Stimulated activated memory B cell treated with anti-CD40 and anti-IgM and Interleukin-4, amounts not matched to agents 10 μg/mL and 1 μg/mL and 100 μg/mL, for 72 hours (primary cell): ENCODE data around the gene CMTM4.
"Not testable (repeated sequence)": the region's sequence is repeated elsewhere in the genome, so short reads cannot be mapped to it uniquely, and the experiment has no call there.

ENCODE experiments used
- ATAC-seq: fragments of 150-1000 bp; cut with Tn5 transposase; 2 replicates; pipeline ENCODE4 v1.10.0; 2021
- H3K27ac Mint-ChIP-seq: one replicate; pipeline ENCODE4 v1.8.0; 2022; ENCODE audit warnings: mild to moderate bottlenecking, mixed read lengths
- H3K27me3 Mint-ChIP-seq: one replicate; pipeline ENCODE4 v1.8.0; 2022; ENCODE audit warnings: mixed read lengths
- H3K36me3 Mint-ChIP-seq: one replicate; pipeline ENCODE4 v1.8.0; 2022; ENCODE audit warnings: mixed read lengths
- H3K4me1 Mint-ChIP-seq: one replicate; pipeline ENCODE4 v1.8.0; 2022; ENCODE audit warnings: mixed read lengths
- H3K4me3 Mint-ChIP-seq: one replicate; pipeline ENCODE4 v1.8.0; 2022; ENCODE audit warnings: mild to moderate bottlenecking, moderate library complexity, mixed read lengths
- H3K9me3 Mint-ChIP-seq: one replicate; pipeline ENCODE4 v1.8.0; 2022; ENCODE audit warnings: mixed read lengths

CMTM4 gene

DNA sequence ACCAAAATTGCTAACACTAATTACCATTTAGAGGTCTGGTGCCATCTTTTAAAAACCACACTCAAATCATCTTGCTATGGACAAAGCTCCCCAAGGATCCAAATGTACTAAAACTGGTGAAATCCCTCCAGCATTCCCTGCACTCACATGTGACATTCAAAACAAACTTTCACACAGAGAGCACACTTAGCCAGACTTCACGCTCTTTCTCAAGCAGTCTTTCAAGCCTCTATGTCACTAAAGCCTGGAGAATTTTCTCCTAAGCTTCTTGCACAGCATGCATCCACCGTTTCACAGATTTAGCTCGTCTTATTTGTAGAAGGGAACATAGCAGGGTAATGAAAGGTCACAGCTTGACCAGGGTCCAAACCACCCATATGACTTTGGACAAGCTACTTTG lies 72.8 kb downstream of the CMTM4 start:
- Mint-ChIP-seq H3K36me3 (no peaks in the 10 kb centered on the region), H3K4me1 (no peaks in the 10 kb centered on the region), H3K27me3 (peaks cover 48% of the 10 kb centered on the region), H3K27ac (no peak overlapping the region), H3K9me3 (no peaks in the 10 kb centered on the region), H3K4me3 (no peak overlapping the region)
- no peak for ATAC-seq

DNA sequence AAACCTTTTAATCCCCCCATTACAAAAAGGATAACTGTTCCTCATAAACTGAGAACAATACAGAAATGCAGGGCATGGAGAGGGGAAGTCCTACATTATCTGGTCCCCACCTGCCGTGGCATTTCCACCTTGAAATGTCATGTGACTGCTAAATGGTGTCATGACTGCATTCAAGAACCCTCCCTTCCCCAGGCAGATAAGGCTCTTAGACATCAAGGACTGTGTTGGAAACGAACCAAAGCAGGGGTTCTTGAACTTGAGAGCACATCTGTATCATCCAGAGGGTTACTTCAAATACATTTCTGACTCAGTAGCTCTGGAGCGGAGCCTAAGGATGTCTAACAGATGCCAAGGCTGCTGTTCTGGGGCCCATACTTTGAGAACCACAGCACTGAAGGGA lies 73.7 kb downstream of the CMTM4 start:
- Mint-ChIP-seq H3K9me3 (no peaks in the 10 kb centered on the region), H3K36me3 (no peaks in the 10 kb centered on the region), H3K27me3 (peaks cover 48% of the 10 kb centered on the region), H3K27ac (no peak overlapping the region), H3K4me1 (no peaks in the 10 kb centered on the region), H3K4me3 (no peak overlapping the region)
- ATAC-seq = no peak

DNA sequence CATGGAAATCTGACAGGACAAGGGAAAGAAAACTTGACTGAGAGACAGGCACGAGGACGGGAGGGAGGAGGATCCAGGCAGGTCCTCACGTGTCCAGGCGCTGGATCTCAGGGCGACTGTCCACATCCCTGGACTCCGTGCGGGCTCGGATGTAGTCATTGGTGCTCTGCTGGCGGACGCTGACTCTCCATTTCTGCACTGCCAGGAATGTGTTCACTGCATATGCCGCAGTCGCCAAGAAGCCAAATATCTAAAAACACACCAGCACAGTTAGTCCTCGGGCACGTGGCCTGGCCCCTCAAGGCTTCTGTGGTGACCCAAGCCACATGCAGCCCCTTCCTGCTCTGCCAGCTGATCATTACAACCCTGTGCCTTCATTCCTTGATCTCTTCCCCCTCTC lies 74.6 kb downstream of the CMTM4 start:
- Mint-ChIP-seq H3K27me3 (peaks cover 48% of the 10 kb centered on the region), H3K36me3 (no peaks in the 10 kb centered on the region), H3K27ac (no peak overlapping the region), H3K4me1 (no peaks in the 10 kb centered on the region), H3K4me3 (no peak overlapping the region), H3K9me3 (no peaks in the 10 kb centered on the region)
- ATAC-seq = no peak

DNA sequence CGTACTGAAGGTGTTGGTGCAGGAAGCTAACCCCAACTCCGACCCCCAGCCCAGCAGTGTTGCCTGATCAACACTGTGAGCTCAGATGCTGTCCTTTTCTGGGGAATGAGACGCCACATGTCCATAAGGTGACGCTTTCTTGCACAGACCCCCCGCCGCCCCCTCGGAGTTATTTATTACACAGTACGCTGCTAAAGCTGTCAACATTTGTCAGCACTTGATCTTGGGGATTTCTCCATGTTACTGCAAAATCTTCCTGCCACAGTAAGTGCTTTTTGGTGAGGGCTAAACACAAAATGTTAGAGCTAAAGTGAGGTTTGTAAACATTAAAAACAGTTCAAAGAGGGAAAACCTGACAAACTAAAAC lies 76.1 kb downstream of the CMTM4 start:
- no peak overlapping the region for H3K4me3 Mint-ChIP-seq
- H3K27ac Mint-ChIP-seq = no peak overlapping the region
- no peak for ATAC-seq

DNA sequence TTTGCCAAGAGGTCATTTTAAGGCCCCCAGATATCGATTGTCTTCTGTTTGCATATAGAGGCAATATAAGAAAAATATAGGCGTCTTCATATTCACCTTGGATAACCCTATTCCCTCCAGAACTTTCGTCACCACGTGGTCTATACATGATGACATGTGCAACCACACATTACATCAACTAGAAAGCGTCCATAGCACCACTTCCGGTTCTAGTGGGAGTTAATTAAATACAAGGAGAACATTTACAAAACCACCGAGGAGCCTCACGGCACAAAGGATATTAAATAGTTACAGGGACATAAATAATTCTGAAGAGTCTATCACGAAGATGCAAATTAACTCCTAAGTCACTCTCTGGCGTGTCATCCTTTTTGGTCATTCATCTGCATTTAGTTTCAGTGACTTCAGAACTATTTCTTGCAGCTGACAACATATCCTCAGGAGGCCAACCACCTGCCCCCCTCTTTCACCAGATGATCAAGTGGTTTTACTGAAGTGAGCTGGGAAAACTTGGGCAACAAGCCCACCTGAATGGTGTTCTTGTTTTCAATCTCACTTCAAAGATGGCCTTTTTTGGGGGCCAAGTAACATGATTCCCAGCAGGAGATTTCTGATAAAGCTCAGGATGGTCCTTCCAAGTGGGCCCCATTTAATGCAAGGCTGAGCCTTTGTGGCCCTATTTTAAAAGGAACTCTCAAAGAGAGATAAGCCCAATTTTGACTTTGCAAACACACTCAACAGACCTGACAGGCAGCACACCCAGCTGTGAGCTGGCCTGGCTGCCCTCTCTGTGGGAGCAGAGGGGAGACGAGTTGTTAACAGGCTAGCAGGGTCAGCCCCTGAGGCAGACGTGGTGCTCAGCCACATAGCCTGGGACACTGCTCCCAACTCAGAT lies 76.8 kb downstream of the CMTM4 start:
- H3K9me3 Mint-ChIP-seq = no peaks in the 10 kb centered on the region

More for the DNA sequence above, 76.1 kb downstream of the CMTM4 start:
- H3K27me3 Mint-ChIP-seq = peaks cover 40% of the 10 kb centered on the region
- no peaks in the 10 kb centered on the region for H3K4me1 Mint-ChIP-seq
- H3K9me3 Mint-ChIP-seq = no peaks in the 10 kb centered on the region
- no peaks in the 10 kb centered on the region for H3K36me3 Mint-ChIP-seq

DNA sequence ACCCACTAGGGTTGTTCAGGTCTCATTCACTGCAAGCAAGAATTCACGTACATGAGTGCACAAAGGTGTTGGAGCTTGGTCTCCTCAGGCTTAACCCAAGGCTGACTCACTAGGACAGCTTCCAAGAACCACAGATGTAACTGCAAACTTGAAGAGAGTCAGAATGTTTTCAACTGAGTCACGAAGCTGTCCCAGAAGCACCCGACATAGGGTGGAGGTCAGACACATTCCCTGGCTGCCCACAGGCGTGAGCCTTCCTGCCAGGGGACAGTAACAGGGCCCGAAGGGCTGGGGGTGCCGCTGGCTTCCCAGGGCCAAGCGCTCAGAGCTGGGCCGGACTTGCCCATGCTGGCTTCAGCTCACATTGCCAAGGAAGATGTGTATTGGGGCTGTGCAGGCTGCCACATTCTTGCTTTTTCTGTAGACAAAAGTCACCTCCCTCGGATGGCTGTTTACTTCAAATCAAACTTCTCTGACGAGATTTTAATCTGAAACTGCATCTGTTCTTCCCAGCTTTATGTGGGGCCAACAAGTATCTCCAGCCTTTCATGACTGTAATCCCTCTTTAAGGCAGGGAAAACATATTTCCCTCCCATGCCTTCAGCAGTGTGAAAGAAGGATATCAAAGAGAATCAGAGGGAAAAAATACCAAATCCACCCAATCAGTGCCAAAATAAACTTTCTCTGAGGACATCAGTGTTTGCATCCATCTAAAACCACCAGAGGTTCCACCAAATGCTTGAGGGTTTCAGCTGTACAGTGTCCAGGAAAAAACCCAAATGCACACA lies 77.8 kb downstream of the CMTM4 start:
- H3K36me3 Mint-ChIP-seq = no peaks in the 10 kb centered on the region
- H3K4me3 Mint-ChIP-seq = no peak overlapping the region
- H3K9me3 Mint-ChIP-seq = no peaks in the 10 kb centered on the region
- peaks cover 46% of the 10 kb centered on the region for H3K27me3 Mint-ChIP-seq
- ATAC-seq = no peak
- no peak overlapping the region for H3K27ac Mint-ChIP-seq
- no peaks in the 10 kb centered on the region for H3K4me1 Mint-ChIP-seq

More for the DNA sequence above, 76.8 kb downstream of the CMTM4 start:
- no peak overlapping the region for H3K4me3 Mint-ChIP-seq
- ATAC-seq = no peak
- no peaks in the 10 kb centered on the region for H3K36me3 Mint-ChIP-seq
- H3K27ac Mint-ChIP-seq = no peak overlapping the region
- peaks cover 46% of the 10 kb centered on the region for H3K27me3 Mint-ChIP-seq
- no peaks in the 10 kb centered on the region for H3K4me1 Mint-ChIP-seq

DNA sequence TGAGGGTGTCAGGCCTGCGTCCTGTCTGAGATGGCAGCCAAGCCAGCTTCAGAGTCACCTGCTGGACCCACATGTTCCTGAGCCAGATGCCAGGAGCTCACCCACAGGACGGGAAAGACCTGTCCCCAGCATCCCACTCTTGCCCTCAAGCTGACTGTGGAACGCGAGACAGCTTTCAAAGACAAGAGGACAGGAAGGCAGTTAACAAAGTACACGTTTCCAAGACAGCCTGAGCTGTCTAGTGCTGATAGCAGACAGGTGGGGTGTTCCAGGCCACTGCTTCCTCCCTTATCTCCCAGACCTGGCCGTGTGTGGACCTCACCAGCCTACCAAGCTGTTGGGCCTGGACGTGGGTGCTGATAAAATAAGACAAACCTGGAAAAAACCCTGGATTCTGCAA lies 78.8 kb downstream of the CMTM4 start:
- no peak overlapping the region for H3K27ac Mint-ChIP-seq
- no peaks in the 10 kb centered on the region for H3K36me3 Mint-ChIP-seq
- H3K4me3 Mint-ChIP-seq = no peak overlapping the region
- H3K9me3 Mint-ChIP-seq = no peaks in the 10 kb centered on the region
- ATAC-seq = no peak
- no peaks in the 10 kb centered on the region for H3K4me1 Mint-ChIP-seq
- peaks cover 37% of the 10 kb centered on the region for H3K27me3 Mint-ChIP-seq

DNA sequence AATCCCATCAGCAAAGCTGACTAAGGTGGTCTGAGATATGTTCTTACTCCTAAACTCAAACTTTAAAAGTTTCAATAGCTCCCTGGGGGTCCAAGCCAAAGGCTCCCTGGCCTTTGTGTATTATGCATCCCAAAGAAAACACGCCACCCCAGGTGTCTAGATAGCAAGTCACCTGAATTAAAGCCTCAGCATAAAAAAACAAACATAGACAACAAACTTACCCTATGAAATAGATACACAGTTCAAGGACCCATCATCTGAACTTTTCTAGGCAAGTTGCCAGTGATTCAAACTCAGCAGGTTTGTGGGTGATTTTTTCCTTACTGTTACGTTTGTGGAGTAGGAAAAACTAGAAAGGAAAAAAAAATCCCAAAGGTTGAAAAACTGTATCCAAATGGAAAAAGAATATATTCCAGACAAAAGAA lies 79.5 kb downstream of the CMTM4 start:
- peaks cover 31% of the 10 kb centered on the region for H3K27me3 Mint-ChIP-seq
- H3K27ac Mint-ChIP-seq = no peak overlapping the region
- no peak for ATAC-seq
- H3K9me3 Mint-ChIP-seq = no peaks in the 10 kb centered on the region
- H3K36me3 Mint-ChIP-seq = no peaks in the 10 kb centered on the region
- no peak overlapping the region for H3K4me3 Mint-ChIP-seq
- no peaks in the 10 kb centered on the region for H3K4me1 Mint-ChIP-seq

DNA sequence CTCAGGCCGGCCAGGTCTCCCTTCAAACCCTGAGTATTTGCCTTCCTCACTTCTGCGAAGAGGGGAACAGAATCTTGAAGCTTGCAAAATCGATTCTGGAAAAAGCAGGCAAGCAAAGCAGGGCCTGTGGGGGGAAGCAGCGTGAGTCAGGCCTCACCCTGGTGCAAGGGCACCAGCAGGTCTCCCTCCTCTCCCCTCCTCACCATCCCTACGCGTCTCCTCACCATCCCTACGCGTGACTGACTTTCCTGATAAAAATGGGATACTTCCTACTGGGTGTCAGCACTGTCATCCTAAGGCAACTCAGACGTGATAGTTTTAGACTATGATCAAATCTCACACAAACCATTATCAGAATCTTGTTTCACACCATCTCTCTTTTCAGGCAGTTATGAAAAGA lies 80.0 kb downstream of the CMTM4 start:
- no peak for ATAC-seq
- Mint-ChIP-seq H3K27me3 (peaks cover 30% of the 10 kb centered on the region), H3K36me3 (no peaks in the 10 kb centered on the region), H3K4me1 (no peaks in the 10 kb centered on the region), H3K9me3 (no peaks in the 10 kb centered on the region), H3K4me3 (no peak overlapping the region), H3K27ac (no peak overlapping the region)

DNA sequence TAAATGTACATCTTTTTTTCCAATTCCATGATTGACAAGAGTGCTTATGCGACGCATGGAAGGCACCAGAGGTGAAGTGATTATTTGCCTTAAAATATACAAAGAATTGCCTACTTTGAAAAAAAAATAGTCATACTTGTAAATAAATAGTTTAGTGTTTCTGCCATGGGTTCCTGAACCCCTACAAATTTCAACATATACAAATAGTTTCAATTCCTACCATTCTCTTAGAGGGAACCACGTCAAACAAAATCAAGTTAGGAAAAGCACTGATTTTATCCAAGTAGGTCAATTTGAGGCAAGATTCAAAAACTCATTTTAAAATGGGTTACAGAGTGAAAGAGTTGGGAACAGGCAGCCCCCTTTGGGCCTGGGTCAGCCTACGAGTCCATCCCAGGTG lies 80.4 kb downstream of the CMTM4 start:
- no peak for ATAC-seq
- Mint-ChIP-seq H3K4me1 (no peaks in the 10 kb centered on the region), H3K27ac (no peak overlapping the region), H3K36me3 (no peaks in the 10 kb centered on the region), H3K9me3 (no peaks in the 10 kb centered on the region), H3K27me3 (peaks cover 31% of the 10 kb centered on the region), H3K4me3 (no peak overlapping the region)

DNA sequence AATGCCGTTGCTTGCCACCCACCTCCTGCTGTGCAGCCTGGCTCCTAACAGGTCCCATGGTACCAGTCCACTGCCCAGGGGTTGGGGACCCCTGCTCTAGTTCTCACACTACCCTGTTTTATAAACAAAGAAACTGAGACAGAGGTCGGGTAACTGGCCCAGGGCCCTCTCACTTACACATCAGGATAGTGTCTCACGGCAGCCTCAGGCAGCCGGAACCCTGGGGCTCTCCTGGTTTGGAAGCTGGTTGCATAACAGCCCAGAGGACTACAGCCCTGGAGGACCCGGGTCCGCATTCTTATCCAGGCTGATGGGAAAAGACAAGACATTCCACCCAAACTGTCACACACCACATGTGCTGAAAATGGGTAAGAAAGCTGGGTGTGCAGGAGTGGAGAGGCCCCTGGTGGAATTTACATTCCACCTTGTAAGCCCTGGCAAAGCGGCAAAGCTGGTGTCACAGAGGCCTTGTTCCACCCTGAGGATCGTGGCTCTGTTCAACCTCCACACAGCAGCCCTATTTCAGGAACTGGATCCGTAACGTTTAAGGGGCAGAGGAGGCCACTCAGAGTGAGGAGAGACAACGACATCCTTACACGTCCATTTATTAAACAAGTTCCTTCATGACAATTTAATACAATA lies 82.3 kb downstream of the CMTM4 start:
- Mint-ChIP-seq H3K27ac (no peak overlapping the region), H3K27me3 (peaks cover 37% of the 10 kb centered on the region), H3K4me1 (no peaks in the 10 kb centered on the region), H3K4me3 (no peak overlapping the region), H3K9me3 (no peaks in the 10 kb centered on the region), H3K36me3 (no peaks in the 10 kb centered on the region)
- no peak for ATAC-seq

DNA sequence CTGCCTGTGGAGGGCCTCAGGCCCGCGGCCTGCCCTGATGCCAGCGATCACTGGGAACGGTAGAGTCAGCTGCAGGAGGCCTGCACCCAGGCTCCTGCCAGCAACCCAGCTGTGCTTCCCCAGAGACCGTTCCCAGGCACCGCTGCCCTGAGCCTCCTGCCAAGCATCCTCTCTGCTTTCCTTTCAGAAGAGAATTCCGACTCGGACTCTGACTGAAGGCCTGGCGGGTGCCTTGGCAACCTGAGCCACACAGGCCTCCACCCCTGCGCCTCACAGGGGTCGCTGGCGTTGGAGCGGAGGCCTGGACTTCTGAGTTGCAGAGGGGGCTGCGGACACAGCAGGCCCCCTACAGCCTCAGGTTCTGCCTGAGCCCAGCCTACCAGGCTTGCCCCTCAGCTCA lies 84.1 kb downstream of the CMTM4 start:
- no peaks in the 10 kb centered on the region for H3K9me3 Mint-ChIP-seq
- no peaks in the 10 kb centered on the region for H3K36me3 Mint-ChIP-seq
- H3K27ac Mint-ChIP-seq = no peak overlapping the region
- H3K27me3 Mint-ChIP-seq = peaks cover 49% of the 10 kb centered on the region
- H3K4me3 Mint-ChIP-seq = no peak overlapping the region
- no peak for ATAC-seq
- H3K4me1 Mint-ChIP-seq = peaks cover 7% of the 10 kb centered on the region

DNA sequence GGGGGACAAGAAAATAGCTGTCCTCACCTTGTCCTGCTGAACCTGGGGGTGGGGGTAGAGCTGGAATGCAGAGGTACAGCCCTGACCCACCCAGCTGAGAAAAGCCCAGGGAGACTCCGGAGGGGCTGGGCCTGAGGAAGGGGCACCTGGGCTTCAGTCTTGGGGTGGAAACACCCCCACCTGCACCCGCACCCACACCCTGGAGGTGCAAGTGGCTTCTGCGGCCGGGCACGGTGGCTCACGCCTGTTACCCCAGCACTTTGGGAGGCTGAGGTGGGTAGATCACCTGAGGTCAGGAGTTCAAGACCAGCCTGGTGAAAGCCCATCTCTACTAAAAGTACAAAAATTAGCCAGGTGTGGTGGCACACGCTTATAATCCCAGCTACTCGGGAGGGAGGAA lies 84.6 kb downstream of the CMTM4 start:
- H3K4me1 Mint-ChIP-seq, H3K4me3 Mint-ChIP-seq, H3K36me3 Mint-ChIP-seq, H3K27ac Mint-ChIP-seq, ATAC-seq, H3K9me3 Mint-ChIP-seq: not testable (repeated sequence)
- peaks cover 50% of the 10 kb centered on the region for H3K27me3 Mint-ChIP-seq

DNA sequence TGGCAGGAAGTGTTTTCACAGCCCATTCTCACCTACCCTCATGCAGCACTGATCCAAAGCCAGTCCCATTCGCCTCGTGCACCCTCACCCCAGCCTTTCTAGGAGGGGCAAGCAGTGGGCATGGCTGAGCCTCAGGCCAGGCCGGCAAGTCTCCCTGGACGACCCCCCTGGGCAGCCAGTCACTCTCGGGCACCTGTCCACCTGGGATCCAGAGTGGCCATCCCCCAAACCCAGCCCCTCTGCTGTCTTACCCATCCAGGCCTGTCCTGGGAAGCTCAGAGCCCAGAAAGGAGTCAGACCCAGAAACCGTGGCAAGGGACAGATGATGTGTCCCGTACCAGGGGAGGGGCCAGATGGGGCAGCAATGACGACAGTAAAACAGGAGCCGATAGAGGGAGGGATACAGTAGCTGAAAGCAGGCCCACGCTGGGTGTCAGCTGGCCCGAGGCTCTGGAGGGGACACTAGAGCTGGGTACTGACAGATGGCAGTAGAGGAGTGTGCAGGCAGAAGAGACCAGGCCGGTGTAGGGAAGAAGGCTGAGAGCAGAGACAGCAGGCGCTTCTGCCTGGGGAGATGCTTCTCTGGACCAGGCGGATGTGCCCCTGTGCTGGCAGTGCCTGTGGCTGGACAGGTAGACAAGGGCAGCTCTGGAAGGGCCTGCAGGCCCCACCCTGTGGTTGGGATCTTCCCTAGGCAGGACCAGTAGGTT lies 86.3 kb downstream of the CMTM4 start:
- Mint-ChIP-seq H3K9me3 (no peaks in the 10 kb centered on the region), H3K27ac (no peak overlapping the region)

DNA sequence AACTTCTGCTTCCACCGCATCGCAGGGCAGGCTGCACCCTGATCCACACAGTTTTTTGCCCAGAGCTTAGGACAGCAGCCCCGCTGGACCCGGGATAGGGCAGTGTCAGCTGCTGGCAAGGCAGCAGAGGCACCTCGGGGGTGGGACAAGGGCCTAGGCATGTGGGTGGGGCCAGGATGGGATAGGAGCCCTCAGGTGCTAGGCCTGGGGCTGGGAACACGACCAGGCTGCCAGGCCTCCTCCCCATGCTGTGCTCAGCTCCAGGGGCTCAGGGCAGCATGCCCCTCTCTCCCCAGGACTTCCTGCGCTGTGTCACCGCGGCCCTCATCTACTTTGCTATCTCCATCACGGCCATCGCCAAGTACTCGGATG lies 87.4 kb downstream of the CMTM4 start:
- Mint-ChIP-seq H3K4me3 (no peak overlapping the region), H3K4me1 (peaks cover 25% of the 10 kb centered on the region), H3K9me3 (no peaks in the 10 kb centered on the region), H3K27ac (no peak overlapping the region), H3K27me3 (peaks cover 54% of the 10 kb centered on the region), H3K36me3 (no peaks in the 10 kb centered on the region)
- no peak for ATAC-seq

More for the DNA sequence above, 86.3 kb downstream of the CMTM4 start:
- Mint-ChIP-seq H3K27me3 (peaks cover 56% of the 10 kb centered on the region), H3K4me3 (no peak overlapping the region), H3K4me1 (peaks cover 21% of the 10 kb centered on the region), H3K36me3 (no peaks in the 10 kb centered on the region)
- ATAC-seq = no peak
